Measurements from ENCODE around the gene ANO1.

Gene ANO1

DNA sequence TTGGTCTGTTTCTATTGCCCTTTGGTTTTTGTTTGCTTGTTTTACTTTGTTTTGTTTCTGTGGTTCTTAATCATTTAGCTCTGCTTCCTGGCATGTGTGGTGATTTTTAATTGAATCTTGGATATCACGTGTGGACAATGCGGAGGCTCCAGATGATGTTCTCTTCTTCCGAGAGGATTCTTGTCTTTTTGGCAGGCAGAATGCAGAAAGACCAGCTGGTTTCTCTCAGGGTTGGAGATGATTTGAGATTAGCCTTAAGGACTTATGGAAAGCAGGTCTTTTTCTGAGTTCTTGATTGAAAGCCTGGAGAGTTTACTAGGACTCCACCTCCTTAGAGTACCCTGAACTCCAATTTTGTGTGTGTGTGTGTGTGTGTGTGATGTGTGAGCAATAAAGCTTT, 21.0 kb upstream of the ANO1 start:
- TF ChIP-seq, protein P1, sequence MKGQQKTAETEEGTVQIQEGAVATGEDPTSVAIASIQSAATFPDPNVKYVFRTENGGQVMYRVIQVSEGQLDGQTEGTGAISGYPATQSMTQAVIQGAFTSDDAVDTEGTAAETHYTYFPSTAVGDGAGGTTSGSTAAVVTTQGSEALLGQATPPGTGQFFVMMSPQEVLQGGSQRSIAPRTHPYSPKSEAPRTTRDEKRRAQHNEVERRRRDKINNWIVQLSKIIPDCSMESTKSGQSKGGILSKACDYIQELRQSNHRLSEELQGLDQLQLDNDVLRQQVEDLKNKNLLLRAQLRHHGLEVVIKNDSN (IDR thresholded peaks at IDR 0.05) = no peak
- TF ChIP-seq FOXM1 (IDR thresholded peaks at IDR 0.05; ENCODE audit: borderline replicate concordance, low read depth) (no peak), CEBPB (IDR thresholded peaks at IDR 0.05) (no peak), NFIC (IDR thresholded peaks at IDR 0.05) (no peak), TAF1 (IDR thresholded peaks at IDR 0.05; ENCODE audit: low read depth) (no peak), YY1 (IDR thresholded peaks at IDR 0.05; ENCODE audit: low read depth) (no peak), TEAD4 (IDR thresholded peaks at IDR 0.05) (no peak), ZBTB7A (IDR thresholded peaks at IDR 0.05; ENCODE audit: low read depth) (no peak), RAD21 (IDR thresholded peaks at IDR 0.05; ENCODE audit: low read depth) (no peak), TCF12 (IDR thresholded peaks at IDR 0.05; ENCODE audit: low read depth) (no peak), EGR1 (IDR thresholded peaks at IDR 0.05) (no peak), EP300 (IDR thresholded peaks at IDR 0.05; ENCODE audit: borderline replicate concordance) (no peak), CREB1 (IDR thresholded peaks at IDR 0.05; ENCODE audit: low read depth) (no peak)
- TF ChIP-seq, protein P2, sequence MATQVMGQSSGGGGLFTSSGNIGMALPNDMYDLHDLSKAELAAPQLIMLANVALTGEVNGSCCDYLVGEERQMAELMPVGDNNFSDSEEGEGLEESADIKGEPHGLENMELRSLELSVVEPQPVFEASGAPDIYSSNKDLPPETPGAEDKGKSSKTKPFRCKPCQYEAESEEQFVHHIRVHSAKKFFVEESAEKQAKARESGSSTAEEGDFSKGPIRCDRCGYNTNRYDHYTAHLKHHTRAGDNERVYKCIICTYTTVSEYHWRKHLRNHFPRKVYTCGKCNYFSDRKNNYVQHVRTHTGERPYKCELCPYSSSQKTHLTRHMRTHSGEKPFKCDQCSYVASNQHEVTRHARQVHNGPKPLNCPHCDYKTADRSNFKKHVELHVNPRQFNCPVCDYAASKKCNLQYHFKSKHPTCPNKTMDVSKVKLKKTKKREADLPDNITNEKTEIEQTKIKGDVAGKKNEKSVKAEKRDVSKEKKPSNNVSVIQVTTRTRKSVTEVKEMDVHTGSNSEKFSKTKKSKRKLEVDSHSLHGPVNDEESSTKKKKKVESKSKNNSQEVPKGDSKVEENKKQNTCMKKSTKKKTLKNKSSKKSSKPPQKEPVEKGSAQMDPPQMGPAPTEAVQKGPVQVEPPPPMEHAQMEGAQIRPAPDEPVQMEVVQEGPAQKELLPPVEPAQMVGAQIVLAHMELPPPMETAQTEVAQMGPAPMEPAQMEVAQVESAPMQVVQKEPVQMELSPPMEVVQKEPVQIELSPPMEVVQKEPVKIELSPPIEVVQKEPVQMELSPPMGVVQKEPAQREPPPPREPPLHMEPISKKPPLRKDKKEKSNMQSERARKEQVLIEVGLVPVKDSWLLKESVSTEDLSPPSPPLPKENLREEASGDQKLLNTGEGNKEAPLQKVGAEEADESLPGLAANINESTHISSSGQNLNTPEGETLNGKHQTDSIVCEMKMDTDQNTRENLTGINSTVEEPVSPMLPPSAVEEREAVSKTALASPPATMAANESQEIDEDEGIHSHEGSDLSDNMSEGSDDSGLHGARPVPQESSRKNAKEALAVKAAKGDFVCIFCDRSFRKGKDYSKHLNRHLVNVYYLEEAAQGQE (IDR thresholded peaks at IDR 0.05; ENCODE audit: low read depth) = no peak
- TF ChIP-seq, protein P3, sequence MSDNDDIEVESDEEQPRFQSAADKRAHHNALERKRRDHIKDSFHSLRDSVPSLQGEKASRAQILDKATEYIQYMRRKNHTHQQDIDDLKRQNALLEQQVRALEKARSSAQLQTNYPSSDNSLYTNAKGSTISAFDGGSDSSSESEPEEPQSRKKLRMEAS (IDR thresholded peaks at IDR 0.05) = no peak

DNA sequence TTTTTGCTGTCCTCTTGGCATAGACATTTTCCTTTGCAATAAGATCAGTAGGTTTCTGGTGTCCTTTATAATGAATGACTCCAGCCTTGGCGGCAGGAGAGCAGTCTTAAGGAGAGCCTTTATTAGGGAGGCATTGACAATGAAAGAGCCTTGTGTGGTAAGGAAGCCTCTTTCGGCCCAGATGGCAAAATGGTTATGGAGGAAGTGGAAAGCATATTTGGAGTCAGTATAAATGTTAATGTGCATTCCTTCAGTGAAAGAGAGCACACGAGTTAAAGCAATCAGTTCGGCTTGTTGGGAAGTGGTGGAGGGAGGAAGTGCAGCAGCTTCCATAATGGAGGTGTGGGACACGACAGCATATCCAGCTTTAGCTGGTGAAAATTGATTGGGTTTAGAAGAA, 18.1 kb upstream of the ANO1 start:
- no peak for TF ChIP-seq FOXM1 (IDR thresholded peaks at IDR 0.05; ENCODE audit: borderline replicate concordance, low read depth)
- no peak for TF ChIP-seq TAF1 (IDR thresholded peaks at IDR 0.05; ENCODE audit: low read depth)
- TF ChIP-seq, protein P3 (IDR thresholded peaks at IDR 0.05) = no peak
- TF ChIP-seq NFIC (IDR thresholded peaks at IDR 0.05) = no peak
- no peak for TF ChIP-seq EP300 (IDR thresholded peaks at IDR 0.05; ENCODE audit: borderline replicate concordance)
- TF ChIP-seq CEBPB (IDR thresholded peaks at IDR 0.05) = no peak
- TF ChIP-seq CREB1 (IDR thresholded peaks at IDR 0.05; ENCODE audit: low read depth) = no peak
- TF ChIP-seq, protein P2 (IDR thresholded peaks at IDR 0.05; ENCODE audit: low read depth) = no peak
- TF ChIP-seq ZBTB7A (IDR thresholded peaks at IDR 0.05; ENCODE audit: low read depth) = no peak
- TF ChIP-seq EGR1 (IDR thresholded peaks at IDR 0.05) = no peak
- no peak for TF ChIP-seq TEAD4 (IDR thresholded peaks at IDR 0.05)
- TF ChIP-seq, protein P1 (IDR thresholded peaks at IDR 0.05) = no peak
- TF ChIP-seq RAD21 (IDR thresholded peaks at IDR 0.05; ENCODE audit: low read depth) = no peak
- TF ChIP-seq TCF12 (IDR thresholded peaks at IDR 0.05; ENCODE audit: low read depth) = no peak
- TF ChIP-seq YY1 (IDR thresholded peaks at IDR 0.05; ENCODE audit: low read depth) = no peak

DNA sequence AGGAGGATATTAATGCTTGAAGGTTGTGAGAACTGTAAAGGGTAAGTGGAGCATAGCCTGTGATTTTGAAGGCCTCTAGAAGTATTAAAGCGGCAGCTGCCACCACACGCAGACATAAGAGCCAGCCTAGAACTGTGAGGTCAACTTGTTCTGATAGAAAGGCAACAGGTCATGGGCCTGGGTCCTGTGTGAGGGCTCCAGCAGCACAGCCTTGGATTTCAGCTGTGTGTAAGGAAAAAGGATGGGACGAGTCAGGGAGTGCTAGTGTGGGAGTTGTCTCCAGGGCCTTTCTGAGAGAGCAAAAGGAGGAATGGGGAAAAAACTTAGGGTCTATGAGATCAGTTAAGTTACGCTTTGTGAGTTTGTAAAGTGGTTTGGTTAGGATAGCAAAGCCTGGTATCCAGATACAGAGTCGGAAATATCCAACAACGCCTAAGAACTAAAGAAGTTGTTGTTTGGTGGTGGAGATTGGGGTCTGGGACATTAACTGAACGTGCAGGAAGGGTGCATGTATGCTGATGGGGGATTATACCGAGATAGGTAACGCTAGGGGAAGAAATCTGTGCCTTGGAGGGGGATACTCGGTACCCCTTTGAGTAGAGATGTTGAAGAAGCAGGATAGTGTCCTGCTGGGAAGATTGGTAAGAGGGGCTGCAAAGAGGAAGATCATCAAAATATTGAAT, 17.4 kb upstream of the ANO1 start:
- TF ChIP-seq TAF1 (IDR thresholded peaks at IDR 0.05; ENCODE audit: low read depth) = no peak
- TF ChIP-seq YY1 (IDR thresholded peaks at IDR 0.05; ENCODE audit: low read depth) = no peak
- TF ChIP-seq EP300 (IDR thresholded peaks at IDR 0.05; ENCODE audit: borderline replicate concordance) = no peak
- no peak for TF ChIP-seq CREB1 (IDR thresholded peaks at IDR 0.05; ENCODE audit: low read depth)
- no peak for TF ChIP-seq FOXM1 (IDR thresholded peaks at IDR 0.05; ENCODE audit: borderline replicate concordance, low read depth)
- TF ChIP-seq NFIC (IDR thresholded peaks at IDR 0.05) = no peak
- TF ChIP-seq, protein P3 (IDR thresholded peaks at IDR 0.05) = no peak
- TF ChIP-seq ZBTB7A (IDR thresholded peaks at IDR 0.05; ENCODE audit: low read depth) = no peak
- TF ChIP-seq TCF12 (IDR thresholded peaks at IDR 0.05; ENCODE audit: low read depth) = no peak
- no peak for TF ChIP-seq RAD21 (IDR thresholded peaks at IDR 0.05; ENCODE audit: low read depth)
- TF ChIP-seq, protein P2 (IDR thresholded peaks at IDR 0.05; ENCODE audit: low read depth) = no peak
- TF ChIP-seq, protein P1 (IDR thresholded peaks at IDR 0.05) = no peak
- no peak for TF ChIP-seq CEBPB (IDR thresholded peaks at IDR 0.05)
- no peak for TF ChIP-seq EGR1 (IDR thresholded peaks at IDR 0.05)
- TF ChIP-seq TEAD4 (IDR thresholded peaks at IDR 0.05) = no peak

All from Ishikawa (cell line).